Measurements from ENCODE around the gene IMPA2.
A peak's percentile ranks its signal among the peaks of the same experiment; 100 is the strongest.
"Not testable (repeated sequence)": the region's sequence is repeated elsewhere in the genome, so short reads cannot be mapped to it uniquely, and the experiment has no call there.

IMPA2 gene

DNA sequence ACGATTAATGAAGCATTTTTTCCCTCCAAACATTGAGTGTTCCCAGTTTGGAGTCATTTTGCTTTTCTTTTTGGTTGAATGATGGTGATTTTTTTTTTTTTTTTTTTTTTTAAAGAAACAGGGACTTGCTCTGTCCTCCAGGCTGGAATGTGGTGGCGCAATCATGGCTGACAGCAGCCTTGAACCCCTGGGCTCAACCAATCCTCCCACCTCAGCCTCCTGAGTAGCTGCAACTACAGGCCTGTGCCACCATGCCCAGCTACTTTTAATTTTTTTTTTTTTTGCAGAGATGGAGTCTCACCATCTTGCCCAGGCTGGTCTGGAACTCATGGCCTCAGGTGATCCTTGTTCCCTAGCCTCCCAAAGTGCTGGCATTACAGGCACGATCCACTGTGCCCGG is 46.2 kb downstream of the IMPA2 start:
- H3K4me3 ChIP-seq (ENCODE audit: low read depth, low read length): no peak overlapping the region

DNA sequence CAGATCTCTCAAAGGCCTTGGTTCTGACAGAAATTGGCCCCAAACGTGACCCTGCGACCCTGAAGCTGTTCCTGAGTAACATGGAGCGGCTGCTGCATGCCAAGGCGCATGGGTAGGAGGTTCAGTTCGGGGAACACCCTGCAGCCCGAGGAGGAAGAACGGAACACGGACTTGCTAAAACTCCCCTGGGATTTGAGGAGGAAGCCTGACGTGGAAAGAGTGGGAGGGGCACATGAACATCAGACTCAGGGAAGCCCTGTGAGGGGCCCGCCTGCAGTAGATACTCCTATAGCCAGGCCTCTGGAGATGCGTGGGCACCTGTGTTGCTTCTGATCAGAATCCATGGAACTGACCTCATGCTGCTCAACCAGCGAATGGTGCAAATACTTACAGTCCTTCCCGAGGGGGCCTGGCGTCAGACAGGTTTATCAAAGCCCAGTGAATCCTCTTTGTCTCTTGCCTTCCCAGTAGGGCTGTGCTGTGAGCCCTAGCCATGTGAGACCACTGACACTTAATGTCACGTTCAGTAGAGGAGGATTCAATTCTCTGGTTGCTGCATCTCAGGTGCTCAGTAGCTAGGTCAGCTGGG is 46.8 kb downstream of the IMPA2 start:
- H3K4me3 ChIP-seq (ENCODE audit: low read depth, low read length): no peak overlapping the region

DNA sequence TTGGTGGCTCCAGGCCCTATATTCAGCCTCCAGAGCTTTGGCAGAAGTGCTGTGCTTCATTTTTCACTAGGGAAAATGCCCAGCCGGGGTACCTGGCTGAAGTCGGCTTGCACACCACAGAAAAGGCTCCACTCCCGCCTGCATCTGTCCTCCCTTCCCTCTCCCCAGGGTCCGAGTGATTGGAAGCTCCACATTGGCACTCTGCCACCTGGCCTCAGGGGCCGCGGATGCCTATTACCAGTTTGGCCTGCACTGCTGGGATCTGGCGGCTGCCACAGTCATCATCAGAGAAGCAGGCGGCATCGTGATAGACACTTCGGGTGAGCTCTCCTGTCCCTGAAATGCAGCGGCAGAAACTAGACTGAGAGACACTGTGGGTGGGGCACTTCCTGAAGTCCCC is 47.4 kb downstream of the IMPA2 start:
- H3K4me3 ChIP-seq (ENCODE audit: low read depth, low read length): no peak overlapping the region

DNA sequence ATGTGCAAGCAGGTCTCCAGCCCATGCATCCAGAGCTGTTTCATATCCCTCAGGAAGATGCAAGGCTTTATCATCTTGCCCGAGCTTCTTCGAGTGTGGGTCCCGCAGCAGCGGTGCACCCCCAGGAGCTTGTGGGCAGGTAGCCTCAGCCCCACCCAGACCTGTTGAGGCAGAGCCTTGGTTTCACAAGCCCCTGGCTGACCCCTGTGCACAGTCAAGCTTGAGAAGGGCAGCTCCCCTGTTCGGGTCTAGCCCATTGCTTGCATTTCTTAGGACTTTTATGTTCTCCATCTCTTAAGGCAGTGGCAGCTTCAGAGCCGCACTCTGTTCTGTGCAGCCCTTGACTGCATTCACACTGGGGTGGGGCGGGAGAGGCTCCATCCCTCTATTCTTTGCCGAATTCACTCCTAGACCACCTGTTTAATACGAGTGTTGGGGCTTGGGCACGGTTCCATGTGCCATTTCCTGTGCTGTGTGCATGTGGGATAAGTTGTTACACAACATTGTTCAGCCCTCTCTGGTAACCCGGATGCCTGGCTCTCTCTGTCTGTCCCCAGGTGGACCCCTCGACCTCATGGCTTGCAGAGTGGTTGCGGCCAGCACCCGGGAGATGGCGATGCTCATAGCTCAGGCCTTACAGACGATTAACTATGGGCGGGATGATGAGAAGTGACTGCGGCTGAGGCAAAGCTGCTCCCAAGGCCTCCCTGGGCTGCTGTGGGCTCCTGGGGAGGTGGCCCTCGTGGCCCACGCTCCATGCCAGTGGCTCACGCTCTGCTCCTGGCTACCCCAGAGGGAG is 48.7 kb downstream of the IMPA2 start:
- H3K4me3 ChIP-seq (ENCODE audit: low read depth, low read length): no peak overlapping the region

DNA sequence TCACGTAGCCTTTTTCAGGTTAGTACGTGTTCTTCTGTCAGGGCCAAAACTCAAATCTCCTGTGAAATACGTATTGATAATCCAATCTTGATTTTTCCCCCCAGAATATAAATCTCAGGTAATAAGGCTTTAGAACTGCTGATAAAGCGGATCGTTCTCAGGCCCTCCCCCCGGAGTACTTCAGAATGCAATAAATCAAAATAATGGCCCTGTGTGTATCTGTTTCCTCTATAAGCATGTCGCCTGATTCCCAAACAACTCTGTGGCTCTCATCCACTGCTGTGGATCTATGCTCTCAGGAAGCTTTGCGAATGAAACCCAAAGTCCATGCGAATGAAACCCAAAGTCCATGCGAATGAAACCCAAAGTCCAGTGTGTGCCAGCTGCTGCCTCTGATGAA is 49.4 kb downstream of the IMPA2 start:
- H3K4me3 ChIP-seq (ENCODE audit: low read depth, low read length): no peak overlapping the region

DNA sequence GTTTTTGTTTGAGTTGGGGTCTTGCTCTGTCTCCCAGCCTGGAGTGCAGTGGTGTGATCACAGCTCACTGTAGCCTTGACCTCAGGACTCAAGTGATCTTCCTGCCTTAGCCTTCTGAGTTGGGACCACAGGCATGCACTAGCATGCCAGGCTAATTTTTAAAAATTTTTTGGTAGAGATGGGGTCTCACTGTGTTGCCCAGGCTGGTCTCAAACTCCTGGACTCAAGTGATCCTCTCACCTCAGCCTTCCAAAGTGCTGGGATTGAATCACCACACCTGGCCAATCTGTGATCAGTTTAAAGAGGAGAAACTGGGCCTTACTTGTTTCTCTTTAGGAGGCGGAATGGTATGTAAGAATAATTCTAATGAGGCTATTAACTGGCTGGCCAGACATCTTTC is 49.9 kb downstream of the IMPA2 start:
- H3K4me3 ChIP-seq (ENCODE audit: low read depth, low read length): no peak overlapping the region

DNA sequence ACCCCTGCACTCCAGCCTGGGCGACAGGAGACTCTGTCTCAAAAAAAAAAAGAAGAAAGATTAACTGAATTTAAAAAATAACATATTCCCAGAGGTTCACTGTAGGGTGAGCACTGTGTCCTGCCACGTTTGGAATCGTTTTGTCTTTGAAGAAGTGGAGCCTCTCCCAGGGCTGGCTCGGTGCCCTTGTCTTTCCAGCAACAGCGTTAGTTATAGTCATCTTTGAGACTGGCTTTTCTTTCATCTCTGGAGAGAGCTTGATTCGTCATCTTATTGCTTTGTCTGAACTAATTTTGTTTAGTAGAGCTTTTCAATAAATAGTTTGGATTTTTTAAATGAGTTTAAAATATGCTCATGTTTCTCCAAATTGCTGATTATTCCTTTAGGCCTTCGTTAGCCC is 50.5 kb downstream of the IMPA2 start:
- H3K4me3 ChIP-seq (ENCODE audit: low read depth, low read length): no peak overlapping the region

DNA sequence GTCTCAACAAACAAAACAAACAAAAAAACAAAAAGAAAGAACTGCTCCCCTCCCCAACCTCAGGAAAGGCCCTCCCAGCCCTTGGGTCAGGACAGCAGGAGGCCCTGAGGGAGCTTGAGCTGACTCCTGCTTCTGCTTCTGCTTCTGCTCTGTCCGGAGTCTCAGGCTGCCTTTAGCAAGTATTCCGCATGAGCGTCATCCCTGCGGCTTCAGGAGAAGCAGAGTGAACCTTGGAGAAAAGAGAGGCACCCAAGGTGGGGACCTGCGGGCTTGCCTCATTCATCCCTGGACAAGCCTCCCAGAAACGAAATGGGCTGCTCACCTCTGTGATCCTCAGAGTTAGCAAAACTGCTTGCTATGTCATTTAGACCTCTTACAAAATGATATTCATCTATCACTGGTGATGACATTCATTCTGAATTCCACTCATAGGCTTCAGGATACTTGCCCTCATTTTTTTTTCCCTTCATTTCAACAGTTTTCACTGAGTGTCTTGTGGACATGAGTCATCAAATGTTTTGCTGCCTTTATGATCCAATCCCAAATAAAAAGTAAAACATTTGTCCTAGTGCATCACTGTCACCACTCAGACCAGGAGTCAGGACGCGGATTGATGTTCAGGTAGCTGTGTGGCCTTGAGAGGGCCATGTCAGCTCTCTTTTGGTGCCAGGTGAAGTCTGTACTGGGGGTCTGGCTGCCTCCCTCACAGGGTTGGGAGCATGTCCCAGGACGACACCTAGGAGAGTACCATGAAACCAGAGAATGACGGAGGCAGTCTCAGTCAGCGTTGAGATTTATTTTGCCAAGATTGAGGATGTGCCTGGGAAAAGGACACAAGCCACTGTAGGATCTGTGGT is 51.7 kb downstream of the IMPA2 start:
- no peak overlapping the region for H3K4me3 ChIP-seq (ENCODE audit: low read depth, low read length)

DNA sequence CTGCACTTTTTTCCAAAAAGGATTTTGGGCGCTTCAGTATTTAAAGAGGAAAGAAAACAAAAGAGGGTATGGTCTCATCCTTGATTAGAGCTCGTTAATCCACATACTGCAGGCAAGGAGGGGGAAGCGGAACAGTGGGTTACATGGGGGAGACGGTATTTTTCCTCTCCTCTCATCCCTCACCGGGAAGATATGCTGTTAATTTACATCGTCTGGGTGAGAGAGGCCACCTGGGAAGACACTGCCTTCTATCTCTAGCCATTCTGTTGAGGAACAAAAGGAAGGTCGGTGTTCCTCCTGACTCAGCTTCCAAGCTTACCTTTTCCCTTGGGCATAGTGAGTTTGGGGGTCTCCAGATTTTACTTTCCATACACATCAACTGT is 52.3 kb downstream of the IMPA2 start:
- H3K4me3 ChIP-seq (ENCODE audit: low read depth, low read length): no peak overlapping the region

DNA sequence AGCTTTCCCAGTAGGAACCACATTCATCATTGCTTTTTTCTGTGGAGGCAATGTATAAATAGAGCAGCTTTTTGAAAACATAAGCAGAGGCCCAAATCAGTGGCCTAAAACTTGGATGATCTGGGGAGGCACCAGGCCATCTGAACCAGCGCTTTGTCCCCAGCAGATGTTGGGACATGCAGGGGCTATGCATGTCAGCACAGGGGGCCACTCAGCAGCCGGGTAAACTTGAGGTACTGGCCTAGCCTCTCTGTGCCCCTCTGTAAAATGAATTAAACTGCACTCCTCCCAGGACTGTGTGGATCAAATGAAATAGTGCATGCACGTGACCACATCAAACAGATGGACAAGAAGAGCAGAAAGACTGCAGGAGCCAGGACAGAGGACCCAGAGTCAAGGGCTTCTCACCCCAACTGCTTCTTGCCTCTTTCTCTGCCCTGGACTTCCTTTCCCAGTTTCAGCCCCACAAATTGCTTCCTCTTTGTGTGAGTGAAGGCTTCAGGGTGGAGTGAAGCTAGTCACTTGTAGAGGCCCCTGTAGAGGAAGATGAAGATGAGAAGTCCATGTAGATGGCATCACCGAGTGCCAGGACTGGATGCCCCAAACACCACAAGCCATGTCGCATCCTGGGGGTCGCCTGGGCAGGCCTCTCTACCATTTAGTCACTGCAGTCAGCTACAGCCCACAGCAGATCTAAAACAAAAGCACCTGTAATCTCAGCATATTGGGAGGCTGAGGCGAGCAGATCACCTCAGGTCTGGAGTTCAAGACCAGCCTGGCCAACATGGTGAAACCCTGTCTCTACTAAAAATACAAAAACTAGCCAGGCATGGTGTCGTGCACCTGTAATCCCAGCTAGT is 53.2 kb downstream of the IMPA2 start:
- H3K4me3 ChIP-seq (ENCODE audit: low read depth, low read length): no peak overlapping the region

DNA sequence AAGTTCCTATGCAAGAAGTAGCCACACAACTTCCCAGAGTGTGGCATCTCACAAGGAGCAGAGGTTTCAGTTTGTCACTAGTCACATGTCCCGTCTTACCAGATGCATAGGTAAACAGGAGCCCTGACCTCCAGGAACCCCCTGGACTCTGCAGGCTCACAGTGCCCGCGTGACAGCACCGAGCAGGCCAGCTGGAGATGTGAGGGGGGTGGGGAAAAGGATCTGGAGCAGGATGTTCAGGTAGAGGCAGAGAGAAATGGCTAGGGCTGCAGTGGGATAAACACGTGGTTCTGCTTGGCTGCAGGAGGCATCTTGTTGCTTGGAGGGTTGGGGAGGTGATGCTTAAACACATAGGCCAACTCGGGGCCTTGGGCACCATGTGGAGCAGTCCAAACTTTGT is 54.2 kb downstream of the IMPA2 start:
- no peak overlapping the region for H3K4me3 ChIP-seq (ENCODE audit: low read depth, low read length)

DNA sequence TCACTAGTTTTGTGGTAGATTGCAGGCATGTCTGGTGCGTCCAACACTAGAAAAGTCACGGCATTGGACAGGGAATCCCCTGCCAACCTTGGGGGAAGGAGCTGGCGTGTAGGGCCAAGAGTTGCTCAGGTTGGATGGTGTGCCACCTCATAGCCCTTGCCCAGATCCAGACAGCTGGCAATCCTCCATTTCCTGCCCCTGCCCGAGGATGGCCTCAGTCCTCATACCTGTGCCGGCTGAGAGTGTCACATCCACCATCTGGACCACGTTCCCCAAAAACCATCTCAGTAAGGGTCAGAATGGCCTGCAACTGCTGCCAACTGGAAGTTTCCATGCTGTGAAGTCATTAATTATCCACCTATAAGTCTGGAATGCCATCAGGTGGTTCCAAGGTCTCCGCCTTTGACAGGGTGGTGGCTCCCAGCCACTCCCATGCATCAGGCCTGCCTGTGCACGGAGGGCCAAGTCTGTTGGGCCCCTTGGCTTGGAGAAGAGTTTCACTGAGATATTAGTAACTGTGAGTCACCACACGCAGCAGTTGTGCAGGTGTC is 55.0 kb downstream of the IMPA2 start:
- no peak overlapping the region for H3K4me3 ChIP-seq (ENCODE audit: low read depth, low read length)

DNA sequence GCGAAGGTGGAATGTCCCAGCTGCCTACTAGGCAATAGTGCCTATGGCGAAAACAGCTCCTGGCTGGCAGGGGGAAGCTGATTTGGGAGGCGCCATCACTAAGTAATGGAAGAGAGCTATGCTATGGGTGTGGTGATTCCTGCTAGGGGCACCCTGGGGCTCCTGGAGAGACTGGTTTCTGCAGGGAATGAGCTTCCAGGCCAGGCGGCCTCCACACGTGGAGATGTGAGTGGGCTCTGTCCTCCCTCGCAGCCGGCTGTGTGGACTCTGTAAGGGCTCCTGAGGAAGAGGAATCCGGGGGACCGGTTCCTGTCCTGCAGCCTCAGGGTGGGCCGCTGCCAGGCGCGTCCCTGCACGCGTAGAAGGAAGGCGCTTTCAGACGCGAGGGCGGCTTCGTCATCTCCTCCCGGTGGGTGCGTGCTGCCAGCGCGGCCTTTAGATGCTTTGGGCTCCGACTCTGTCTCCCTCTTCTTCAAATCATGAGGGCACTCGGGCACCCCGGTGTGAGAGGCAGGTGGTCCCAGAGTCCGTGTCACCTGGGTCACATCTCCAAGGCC is 56.9 kb downstream of the IMPA2 start:
- no peak overlapping the region for H3K4me3 ChIP-seq (ENCODE audit: low read depth, low read length)

DNA sequence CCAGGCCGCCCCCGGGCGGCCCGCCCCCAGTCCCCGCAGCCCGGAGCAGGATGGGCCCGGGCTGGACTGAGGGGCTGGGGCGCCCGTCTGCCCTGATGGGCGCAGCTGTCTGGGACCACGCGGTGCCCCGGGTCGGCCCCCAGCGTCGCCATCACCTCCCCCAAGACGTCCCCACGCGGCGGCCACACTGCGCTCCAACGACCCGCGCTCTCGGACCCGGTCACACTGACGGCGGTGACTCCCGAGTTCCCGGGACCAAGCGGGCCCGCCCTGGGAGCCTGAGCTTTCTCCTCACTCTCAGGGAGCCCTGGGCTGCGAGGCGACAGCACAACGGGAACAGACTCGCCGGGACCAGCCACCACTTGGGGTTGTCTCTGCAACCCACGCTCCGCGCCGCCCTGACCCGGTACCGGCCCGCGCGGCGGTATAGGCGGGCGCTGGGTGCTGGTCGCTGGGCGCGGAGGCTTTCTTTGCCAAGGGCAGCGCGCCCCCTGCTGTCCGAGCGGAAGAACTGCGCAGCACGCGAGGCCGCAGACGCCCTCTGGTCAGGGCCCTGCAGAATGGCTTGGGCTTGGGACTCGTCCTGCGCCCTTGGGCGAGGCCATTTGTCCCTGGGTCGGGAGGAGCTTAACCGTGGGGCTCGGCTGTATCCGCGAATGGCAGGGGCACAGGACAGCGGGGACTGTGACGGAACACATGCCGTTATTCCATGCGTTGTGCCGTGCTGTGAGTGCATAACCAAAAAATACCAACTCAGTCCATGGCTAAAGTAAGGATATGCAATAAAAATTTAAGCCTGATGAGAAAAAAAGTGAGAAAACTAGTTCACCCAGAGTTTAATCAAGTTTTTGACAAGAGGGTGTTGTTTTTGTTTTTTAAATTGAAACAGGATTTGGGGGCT is 57.6 kb downstream of the IMPA2 start:
- H3K4me3 ChIP-seq (ENCODE audit: low read depth, low read length): peak overlapping the region; percentile 60

DNA sequence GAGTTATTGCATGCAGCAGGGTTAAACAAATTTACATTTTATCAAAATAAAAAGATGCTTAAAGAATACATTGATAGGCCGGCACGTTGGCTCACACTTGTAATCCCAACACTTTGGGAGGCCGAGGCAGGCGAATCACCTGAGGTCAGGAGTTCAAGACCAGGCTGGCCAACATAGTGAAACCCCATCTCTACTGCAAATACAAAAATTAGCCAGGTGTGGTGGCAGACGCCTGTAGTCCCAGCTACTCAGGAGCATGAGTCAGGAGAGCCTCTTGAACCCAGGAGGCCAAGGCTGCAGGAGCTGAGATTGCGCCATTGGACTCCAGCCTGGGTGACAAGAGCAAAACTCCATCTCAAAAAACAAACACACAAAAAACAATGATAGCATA is 58.2 kb downstream of the IMPA2 start:
- not testable (repeated sequence) for H3K4me3 ChIP-seq (ENCODE audit: low read depth, low read length)

DNA sequence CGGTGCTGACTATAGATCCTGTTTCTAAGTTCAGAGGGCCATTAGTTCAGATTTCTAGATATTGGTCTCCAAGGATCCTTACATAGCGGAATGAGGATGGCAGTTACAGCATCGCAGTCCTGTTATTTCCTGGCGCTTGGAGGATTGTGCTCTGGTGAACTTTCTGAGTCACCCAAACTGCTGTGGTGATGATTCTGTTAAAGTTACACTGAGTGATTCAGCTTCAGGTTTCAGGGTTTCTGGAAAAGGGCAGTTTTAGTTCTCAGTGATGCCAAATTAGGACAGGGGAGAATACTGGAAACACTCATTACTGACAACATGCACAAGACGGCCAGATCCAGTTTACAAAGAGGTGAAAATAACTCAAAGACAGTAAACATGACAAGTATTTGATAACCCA is 60.3 kb downstream of the IMPA2 start:
- H3K4me3 ChIP-seq (ENCODE audit: low read depth, low read length): no peak overlapping the region

DNA sequence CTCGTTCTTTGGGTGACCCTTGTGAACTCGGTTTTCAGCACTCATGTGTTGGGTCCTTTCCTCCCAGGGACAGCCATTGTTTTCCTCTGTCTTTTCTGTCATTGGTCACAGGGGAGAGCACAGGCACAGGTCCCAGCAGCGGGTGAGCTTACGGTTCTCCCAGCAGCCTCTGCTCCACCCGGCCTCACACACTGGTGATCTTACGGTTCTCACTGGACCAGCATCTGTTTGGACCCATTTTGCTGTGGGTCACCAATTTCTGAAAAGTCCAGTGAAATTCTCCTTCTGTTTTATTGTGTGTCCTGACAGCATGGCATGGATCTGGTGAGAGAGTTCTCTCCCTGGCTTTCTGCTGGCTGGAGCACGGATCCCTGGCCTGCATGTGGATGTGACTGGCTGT is 62.5 kb downstream of the IMPA2 start:
- H3K4me3 ChIP-seq (ENCODE audit: low read depth, low read length): no peak overlapping the region

DNA sequence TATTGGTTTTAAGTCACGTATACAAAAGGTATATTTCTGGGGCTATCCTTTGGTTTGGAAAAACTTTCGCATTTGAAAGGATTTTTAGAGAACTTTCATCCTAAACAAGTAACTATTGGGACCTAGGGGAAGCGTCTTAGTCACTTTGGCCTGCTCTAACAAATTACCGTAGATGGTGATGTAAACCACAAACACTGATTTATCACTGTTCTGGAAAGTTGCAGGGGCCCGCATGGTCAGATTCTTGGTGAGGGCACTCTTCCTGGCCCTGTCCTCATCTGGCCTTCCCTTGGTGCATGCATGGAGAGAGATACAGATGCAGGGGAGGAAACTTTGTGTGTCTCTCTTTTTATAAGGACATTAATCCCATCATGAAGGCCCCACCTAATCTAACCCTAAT is 63.3 kb downstream of the IMPA2 start:
- H3K4me3 ChIP-seq (ENCODE audit: low read depth, low read length): no peak overlapping the region

DNA sequence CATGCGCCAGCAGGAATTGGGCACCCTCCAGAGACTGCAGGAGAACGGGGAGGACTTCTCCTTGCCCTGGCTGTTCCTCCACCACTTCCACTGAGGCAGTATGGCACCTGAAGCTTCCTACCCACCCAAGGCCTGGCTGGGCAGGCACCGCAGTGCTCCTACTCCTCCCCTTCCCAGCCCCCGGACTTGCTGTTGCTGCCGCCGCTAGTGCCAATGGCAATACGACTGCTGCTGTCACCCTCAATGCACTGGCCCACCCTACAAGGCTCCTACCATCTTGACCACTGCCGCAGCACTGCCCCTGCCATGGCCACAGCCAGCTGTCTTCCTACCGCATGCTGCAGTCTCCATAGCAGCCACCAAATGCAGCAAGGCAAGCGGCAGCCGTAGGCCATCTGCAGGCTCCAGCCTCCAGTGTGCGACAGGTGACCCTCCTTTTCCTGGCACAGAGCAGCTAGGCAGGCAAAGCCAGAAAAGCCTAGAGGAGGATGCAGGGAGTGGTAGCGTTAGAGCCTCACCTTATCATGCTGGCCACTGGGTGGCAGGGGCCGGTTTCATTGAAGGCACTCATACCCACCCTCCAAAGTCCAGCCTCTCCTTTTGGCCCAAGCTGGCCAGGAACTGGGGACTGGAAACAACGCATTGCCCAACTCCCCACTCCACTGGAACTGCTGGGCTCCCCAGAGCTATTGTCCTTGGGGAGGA is 64.9 kb downstream of the IMPA2 start:
- H3K4me3 ChIP-seq (ENCODE audit: low read depth, low read length): no peak overlapping the region
